ENCODE measurements around the gene MOB4.

DNA sequence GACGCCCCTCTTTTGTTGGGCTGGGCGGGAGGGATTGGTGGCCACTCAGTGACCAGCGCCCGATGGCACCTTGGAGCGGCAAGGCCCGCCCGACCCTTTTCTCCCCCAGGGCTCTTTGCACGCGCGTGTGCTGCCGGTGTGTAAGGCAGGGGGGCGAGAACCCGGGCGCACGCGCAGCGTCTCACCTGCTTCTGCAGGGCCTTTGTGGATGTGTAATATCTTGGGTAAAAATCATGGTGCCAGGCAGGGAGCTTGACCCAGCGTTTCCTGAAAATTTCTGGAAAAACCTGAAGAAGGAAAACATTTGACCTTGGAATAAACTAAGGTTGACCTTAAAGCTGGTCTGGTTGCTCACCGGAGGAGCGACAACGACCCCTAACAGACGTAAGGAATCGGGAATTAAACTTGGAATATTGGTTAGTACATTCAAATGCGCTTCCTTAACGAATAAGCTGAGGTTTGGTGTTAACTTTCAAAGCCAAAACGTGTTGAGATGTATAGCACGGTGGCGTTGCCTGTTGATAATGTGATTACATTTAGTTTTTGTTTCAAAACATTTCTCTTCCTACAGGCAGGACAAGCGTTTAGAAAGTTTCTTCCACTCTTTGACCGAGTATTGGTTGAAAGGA lies 15.2 kb upstream of the MOB4 start:
- TF ChIP-seq, protein P1, sequence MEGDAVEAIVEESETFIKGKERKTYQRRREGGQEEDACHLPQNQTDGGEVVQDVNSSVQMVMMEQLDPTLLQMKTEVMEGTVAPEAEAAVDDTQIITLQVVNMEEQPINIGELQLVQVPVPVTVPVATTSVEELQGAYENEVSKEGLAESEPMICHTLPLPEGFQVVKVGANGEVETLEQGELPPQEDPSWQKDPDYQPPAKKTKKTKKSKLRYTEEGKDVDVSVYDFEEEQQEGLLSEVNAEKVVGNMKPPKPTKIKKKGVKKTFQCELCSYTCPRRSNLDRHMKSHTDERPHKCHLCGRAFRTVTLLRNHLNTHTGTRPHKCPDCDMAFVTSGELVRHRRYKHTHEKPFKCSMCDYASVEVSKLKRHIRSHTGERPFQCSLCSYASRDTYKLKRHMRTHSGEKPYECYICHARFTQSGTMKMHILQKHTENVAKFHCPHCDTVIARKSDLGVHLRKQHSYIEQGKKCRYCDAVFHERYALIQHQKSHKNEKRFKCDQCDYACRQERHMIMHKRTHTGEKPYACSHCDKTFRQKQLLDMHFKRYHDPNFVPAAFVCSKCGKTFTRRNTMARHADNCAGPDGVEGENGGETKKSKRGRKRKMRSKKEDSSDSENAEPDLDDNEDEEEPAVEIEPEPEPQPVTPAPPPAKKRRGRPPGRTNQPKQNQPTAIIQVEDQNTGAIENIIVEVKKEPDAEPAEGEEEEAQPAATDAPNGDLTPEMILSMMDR (IDR thresholded peaks at IDR 0.05; ENCODE audit: poor library complexity, severe bottlenecking), result no peak
- TF ChIP-seq POLR2AphosphoS5 (IDR thresholded peaks at IDR 0.05) (no peak), SMC3 (conservative IDR thresholded peaks at IDR 0.05; ENCODE audit: poor library complexity) (no peak)
